Endothelial cell (in vitro differentiated cells): ENCODE data around the gene HDAC8. TPM values are rescaled to one million over a fixed set of nuclear protein-coding genes. Genes with fewer than 3 reads are reported as not detected.
A peak's percentile ranks its signal among the peaks of the same experiment; 100 is the strongest.

Source experiments
- DNase-seq: peaks from one replicate; pipeline ENCODE4 v3.0.0; 2021; ENCODE audit warnings: low spot score
- H3K27ac Mint-ChIP-seq: one replicate; pipeline ENCODE4 v1.8.0; 2021; ENCODE audit warnings: mixed read lengths, inconsistent platforms; ENCODE audit not compliant: unreplicated experiment
- H3K27me3 Mint-ChIP-seq: one replicate; pipeline ENCODE4 v1.8.0; 2021; ENCODE audit warnings: mild to moderate bottlenecking, moderate library complexity, mixed read lengths, inconsistent platforms; ENCODE audit not compliant: unreplicated experiment
- H3K36me3 Mint-ChIP-seq: one replicate; pipeline ENCODE4 v1.8.0; 2021; ENCODE audit warnings: mild to moderate bottlenecking, low read depth, mixed read lengths, inconsistent platforms; ENCODE audit not compliant: unreplicated experiment
- H3K4me1 Mint-ChIP-seq: one replicate; pipeline ENCODE4 v1.8.0; 2021; ENCODE audit warnings: mild to moderate bottlenecking, mixed read lengths, inconsistent platforms; ENCODE audit not compliant: unreplicated experiment
- H3K4me3 Mint-ChIP-seq: one replicate; pipeline ENCODE4 v1.8.0; 2021; ENCODE audit warnings: mild to moderate bottlenecking, mixed read lengths, inconsistent platforms; ENCODE audit not compliant: unreplicated experiment
- H3K9me3 Mint-ChIP-seq: one replicate; pipeline ENCODE4 v1.8.0; 2021; ENCODE audit warnings: mixed read lengths, inconsistent platforms; ENCODE audit not compliant: unreplicated experiment
- CTCF ChIP-seq: fragments of 200-600 bp; sonication (generic); IDR thresholded peaks from one replicate; pipeline ENCODE4 v1.5.0; 2021; ENCODE audit warnings: antibody characterized with exemption; ENCODE audit not compliant: unreplicated experiment
- total RNA-seq: library from RNA; stranded (reverse); fragmentation: NEBNext Ultra II Directional; extraction: Animal tissue kit (Norgen Biotek cat#: 25700); gene quantifications from one replicate; pipeline ENCODE4 v1.2.1, GENCODE V29; 2021; ENCODE audit not compliant: unreplicated experiment

HDAC8 gene
- total RNA-seq, 1 donor from 2014 or later: 29.4 TPM

- no peaks in the 10 kb centered on the region for H3K36me3 Mint-ChIP-seq
- H3K4me3 Mint-ChIP-seq: no peak overlapping the region
- peaks cover 13% of the 10 kb centered on the region for H3K27me3 Mint-ChIP-seq
- DNase-seq: no peak
- no peak overlapping the region for H3K27ac Mint-ChIP-seq
- no peak for TF ChIP-seq CTCF
- H3K9me3 Mint-ChIP-seq: no peaks in the 10 kb centered on the region
- peaks cover 6% of the 10 kb centered on the region for H3K4me1 Mint-ChIP-seq
Observed at GRCh38 chrX:72309297-72310071, 263.2 kb downstream of the HDAC8 start.

- H3K36me3 Mint-ChIP-seq: no peaks in the 10 kb centered on the region
- DNase-seq: peak; percentile 60
- H3K27me3 Mint-ChIP-seq: peaks cover 15% of the 10 kb centered on the region
- peak overlapping the region; percentile 77 for H3K4me3 Mint-ChIP-seq
- TF ChIP-seq CTCF: no peak
- no peaks in the 10 kb centered on the region for H3K9me3 Mint-ChIP-seq
- H3K4me1 Mint-ChIP-seq: peaks cover 8% of the 10 kb centered on the region
- H3K27ac Mint-ChIP-seq: no peak overlapping the region
Observed at GRCh38 chrX:72308566-72309296, 263.9 kb downstream of the HDAC8 start.

GRCh38 chrX:72308209-72308565, 264.5 kb downstream of the HDAC8 start:
- no peaks in the 10 kb centered on the region for H3K9me3 Mint-ChIP-seq
- H3K4me1 Mint-ChIP-seq: peaks cover 8% of the 10 kb centered on the region
- no peak for TF ChIP-seq CTCF
- peak overlapping the region; percentile 77 for H3K4me3 Mint-ChIP-seq
- no peaks in the 10 kb centered on the region for H3K36me3 Mint-ChIP-seq
- no peak for DNase-seq
- peaks cover 15% of the 10 kb centered on the region for H3K27me3 Mint-ChIP-seq
- H3K27ac Mint-ChIP-seq: no peak overlapping the region

GRCh38 chrX:72307646-72308051, 265.0 kb downstream of the HDAC8 start:
- H3K9me3 Mint-ChIP-seq: no peaks in the 10 kb centered on the region
- H3K36me3 Mint-ChIP-seq: no peaks in the 10 kb centered on the region
- no peak for TF ChIP-seq CTCF
- peaks cover 8% of the 10 kb centered on the region for H3K4me1 Mint-ChIP-seq
- no peak for DNase-seq
- no peak overlapping the region for H3K27ac Mint-ChIP-seq
- H3K4me3 Mint-ChIP-seq: peak overlapping the region; percentile 78
- H3K27me3 Mint-ChIP-seq: peaks cover 15% of the 10 kb centered on the region
